A549 (cell line): ENCODE results near the gene PRKCE. TPM values are rescaled to one million over a fixed set of nuclear protein-coding genes. Genes with fewer than 3 reads are reported as not detected.

Experiments
- ATAC-seq, 2 experiments: fragments of 200-7000 bp in 1 of 2; fragments of >200 bp in 1 of 2; cut with Nextera tagmentation in 1 of 2; cut with Tn5 transposase in 1 of 2; 3 replicates each; pipeline versions ENCODE4 v1.8.0 to v1.9.1; 2018 to 2020; ENCODE audit warnings: mild to moderate bottlenecking in 1 of 2, moderate library complexity in 1 of 2
- CTCF ChIA-PET: fragments of 300-600 bp; sonication (Branson Sonifier 250); formaldehyde crosslinking; extraction: SDS; loops from one replicate; lab custom pipeline; 2021; ENCODE audit warnings: antibody characterized with exemption, inconsistent platforms; lab: Yijun Ruan, JAX
- POLR2A ChIA-PET: fragments of 350-600 bp; formaldehyde crosslinking; extraction: SDS; loops from one replicate; lab custom pipeline; 2021; ENCODE audit warnings: antibody characterized with exemption, inconsistent platforms; lab: Yijun Ruan, JAX
- DNase-seq, 2 experiments: peaks; one replicate each; pipeline versions ENCODE4 v3.0.0 to v3.0.0-alpha.2; 2011 to 2016; ENCODE audit warnings: low read depth in 1 of 2, low spot score in 1 of 2
- FAIRE-seq: peaks from 2 replicates; lab custom pipeline; 2011; peaks lifted over from hg19 to GRCh38; lab: Jason Lieb, UNC
- H3K27ac ChIP-seq, 2 experiments: fragments of >200 bp; sonication (Bioruptor Twin); formaldehyde crosslinking; 3 replicates each; pipeline ENCODE4 v1.5.1; 2016 to 2017
- H3K4me1 ChIP-seq: fragments of >200 bp; sonication (Bioruptor Twin); formaldehyde crosslinking; 3 replicates; pipeline ENCODE4 v1.6.1; 2016
- H3K4me2 ChIP-seq: fragments of >200 bp; sonication (Bioruptor Twin); formaldehyde crosslinking; 3 replicates; pipeline ENCODE4 v1.6.1; 2016
- H3K4me3 ChIP-seq: fragments of >200 bp; sonication (Bioruptor Twin); formaldehyde crosslinking; 3 replicates; pipeline ENCODE4 v1.5.1; 2016
- H3K9me3 ChIP-seq: fragments of >200 bp; sonication (Bioruptor Twin); formaldehyde crosslinking; 3 replicates; pipeline ENCODE4 v1.6.1; 2016
- E2F6 ChIP-seq: IDR thresholded peaks from 2 replicates; pipeline ENCODE4 v1.6.1; 2012; ENCODE audit warnings: low read depth, borderline replicate concordance
- EHF ChIP-seq: fragments of 250-450 bp; sonication (Bioruptor Pico); IDR thresholded peaks from 2 replicates; pipeline ENCODE4 v1.5.0; 2020; ENCODE audit warnings: mild to moderate bottlenecking
- EHMT2 ChIP-seq: fragments of 200-600 bp; sonication (generic); IDR thresholded peaks from 2 replicates; pipeline ENCODE4 v1.6.1; 2016; ENCODE audit warnings: antibody characterized with exemption, low read depth, mild to moderate bottlenecking, moderate library complexity
- ELK1 ChIP-seq: fragments of 150-350 bp; IDR thresholded peaks from 2 replicates; pipeline ENCODE4 v1.6.1; 2014; ENCODE audit warnings: low read depth, mild to moderate bottlenecking, low read length
- EP300 ChIP-seq, 2 experiments: fragments of >200 bp; sonication (Bioruptor Twin); formaldehyde crosslinking; IDR thresholded peaks; 2 replicates in 1 of 2; 3 replicates in 1 of 2; pipeline ENCODE4 v1.6.1; 2016 to 2017
- ESRRA ChIP-seq: fragments of 150-350 bp; IDR thresholded peaks from 2 replicates; pipeline ENCODE4 v1.6.1; 2014; ENCODE audit warnings: mild to moderate bottlenecking, low read length, borderline replicate concordance
- FOSB ChIP-seq: fragments of 250-450 bp; sonication (Bioruptor Pico); IDR thresholded peaks from 2 replicates; pipeline ENCODE4 v1.5.0; 2020; ENCODE audit warnings: mild to moderate bottlenecking, moderate library complexity
- FOXS1 ChIP-seq: fragments of 250-450 bp; sonication (Bioruptor Pico); IDR thresholded peaks from 2 replicates; pipeline ENCODE4 v1.5.0; 2020; ENCODE audit warnings: mild to moderate bottlenecking, moderate library complexity
- GATA3 ChIP-seq: IDR thresholded peaks from 2 replicates; pipeline ENCODE4 v1.6.1; 2012; ENCODE audit warnings: borderline replicate concordance
- HDAC2 ChIP-seq: fragments of 200-600 bp; sonication (generic); IDR thresholded peaks from 2 replicates; pipeline ENCODE4 v1.6.1; 2016
- HEYL ChIP-seq: fragments of 250-450 bp; sonication (Bioruptor Pico); IDR thresholded peaks from 2 replicates; pipeline ENCODE4 v1.8.0; 2021; ENCODE audit warnings: mild to moderate bottlenecking, moderate library complexity
- HMGXB4 ChIP-seq: fragments of 250-450 bp; sonication (Bioruptor Pico); IDR thresholded peaks from 2 replicates; pipeline ENCODE4 v1.5.0; 2021; ENCODE audit warnings: mild to moderate bottlenecking, moderate library complexity, borderline replicate concordance
- HOXA7 ChIP-seq: fragments of 250-450 bp; sonication (Bioruptor Pico); IDR thresholded peaks from 2 replicates; pipeline ENCODE4 v1.5.0; 2020; ENCODE audit warnings: mild to moderate bottlenecking, moderate library complexity
- HOXB13 ChIP-seq: fragments of 250-450 bp; sonication (Bioruptor Pico); IDR thresholded peaks from 2 replicates; pipeline ENCODE4 v1.5.0; 2020; ENCODE audit warnings: low read depth, mild to moderate bottlenecking, moderate library complexity
- JUN ChIP-seq, 2 experiments: fragments of >200 bp; sonication (Bioruptor Twin); formaldehyde crosslinking; IDR thresholded peaks; 2 replicates in 1 of 2; 3 replicates in 1 of 2; pipeline ENCODE4 v1.6.1; 2016 to 2017
- KDM5A ChIP-seq: fragments of 200-600 bp; sonication (generic); IDR thresholded peaks from 2 replicates; pipeline ENCODE4 v1.6.1; 2016; ENCODE audit warnings: antibody characterized with exemption, mild to moderate bottlenecking
- MAZ ChIP-seq: fragments of 150-350 bp; IDR thresholded peaks from 2 replicates; pipeline ENCODE4 v1.6.1; 2014; ENCODE audit warnings: antibody characterized with exemption, low read depth, low read length, borderline replicate concordance
- NPAS2 ChIP-seq: fragments of 250-450 bp; sonication (Bioruptor Pico); IDR thresholded peaks from 2 replicates; pipeline ENCODE4 v1.8.0; 2022; ENCODE audit warnings: mild to moderate bottlenecking, moderate library complexity, borderline replicate concordance
- NR3C1 ChIP-seq: fragments of >200 bp; sonication (Bioruptor Twin); formaldehyde crosslinking; IDR thresholded peaks from 3 replicates; pipeline ENCODE4 v1.6.1; 2017
- PBX3 ChIP-seq: IDR thresholded peaks from 2 replicates; pipeline ENCODE4 v1.6.1; 2012
- POLR2AphosphoS2 ChIP-seq: conservative IDR thresholded peaks from 2 replicates; pipeline ENCODE4 v1.6.1; 2012; ENCODE audit warnings: low read length, improper control_type of control experiment, inconsistent platforms
- RARB ChIP-seq: fragments of 250-450 bp; sonication (Bioruptor Pico); IDR thresholded peaks from 2 replicates; pipeline ENCODE4 v1.8.0; 2021; ENCODE audit warnings: mild to moderate bottlenecking, moderate library complexity
- REST ChIP-seq: fragments of 200-600 bp; sonication (generic); IDR thresholded peaks from 2 replicates; pipeline ENCODE4 v1.6.1; 2016; ENCODE audit warnings: antibody characterized with exemption, mild to moderate bottlenecking, moderate library complexity
- SMC3 ChIP-seq: fragments of >200 bp; sonication (Bioruptor Twin); formaldehyde crosslinking; IDR thresholded peaks from 3 replicates; pipeline ENCODE4 v1.6.1; 2018; ENCODE audit warnings: inconsistent platforms
- SREBF2 ChIP-seq: fragments of 450-650 bp; IDR thresholded peaks from 2 replicates; pipeline ENCODE4 v1.6.1; 2014; ENCODE audit warnings: mild to moderate bottlenecking, moderate library complexity
- TFCP2L1 ChIP-seq: fragments of 250-450 bp; sonication (Bioruptor Pico); IDR thresholded peaks from 2 replicates; pipeline ENCODE4 v1.5.0; 2021; ENCODE audit warnings: mild to moderate bottlenecking
- TP53 ChIP-seq: fragments of 250-450 bp; sonication (Bioruptor Pico); IDR thresholded peaks from 2 replicates; pipeline ENCODE4 v1.5.0; 2021; ENCODE audit warnings: mild to moderate bottlenecking, moderate library complexity
- ZFP36 ChIP-seq: fragments of 450-650 bp; IDR thresholded peaks from 2 replicates; pipeline ENCODE4 v1.6.1; 2014; ENCODE audit warnings: borderline replicate concordance; ENCODE audit not compliant: partially characterized antibody
- ZNF302 ChIP-seq: fragments of 250-450 bp; sonication (Bioruptor Pico); IDR thresholded peaks from 2 replicates; pipeline ENCODE4 v1.9.0; 2021; ENCODE audit warnings: inconsistent platforms, mild to moderate bottlenecking, moderate library complexity
- ZSCAN20 ChIP-seq: fragments of 250-450 bp; sonication (Bioruptor Pico); IDR thresholded peaks from 2 replicates; pipeline ENCODE4 v1.8.0; 2022; ENCODE audit warnings: mild to moderate bottlenecking, moderate library complexity
- WGBS: methylation state at CpG from one replicate; pipeline ENCODE4 v1.1.6; 2017; ENCODE audit errors: missing lambda C conversion rate; 5-methylcytosine and 5-hydroxymethylcytosine counted together
- polyA plus RNA-seq, 4 experiments: library from polyadenylated mRNA; depleted of rRNA in 3 of 4; stranded (reverse); fragments of >200 nt; fragmentation: RNase III in 1 of 4; extraction: RNeasy Plus Mini Kit Qiagen cat#74134 plus additional on column Dnase treatment in 1 of 4; gene quantifications; 2 replicates in 3 of 4; 3 replicates in 1 of 4; pipeline ENCODE4 v1.2.3, GENCODE V29; 2011 to 2017

Gene PRKCE
- polyA plus RNA-seq, 2 of the 4 experiments (the other 2 are of a cell fraction) = 11.5 to 12.0 TPM

GRCh38 chr2:45871541-45871940 is 220.1 kb downstream of the PRKCE start:
- H3K4me3 ChIP-seq = no peak overlapping the region
- DNase-seq (no peak), FAIRE-seq (no peak), ATAC-seq (no peak)
- TF ChIP-seq JUN (IDR thresholded peaks at IDR 0.05) = no peak
- TF ChIP-seq GATA3 = no peak
- TF ChIP-seq HDAC2 = no peak
- no peak for TF ChIP-seq HMGXB4
- TF ChIP-seq HOXA7 = no peak
- TF ChIP-seq SREBF2 = no peak
- no peak for TF ChIP-seq PBX3
- TF ChIP-seq NPAS2 = no peak
- TF ChIP-seq FOXS1 (CRISPR knock-in tag) = no peak
- TF ChIP-seq EHF (CRISPR knock-in tag) = no peak
- no peak for TF ChIP-seq E2F6
- TF ChIP-seq POLR2AphosphoS2 = no peak
- TF ChIP-seq RARB (CRISPR knock-in tag) = no peak
- TF ChIP-seq KDM5A = no peak
- TF ChIP-seq EHMT2 = no peak
- no peak for TF ChIP-seq ELK1
- no peak for TF ChIP-seq ZFP36
- no peaks in the 10 kb centered on the region for H3K4me1 ChIP-seq
- no peak overlapping the region for H3K4me2 ChIP-seq
- POLR2A ChIA-PET = no interaction called here
- peaks cover 4% of the 10 kb centered on the region; the same call in 1 of the 3 replicates for H3K9me3 ChIP-seq
- H3K27ac ChIP-seq = no peak overlapping the region
- CTCF ChIA-PET = no interaction called here
- whole genome bisulfite sequencing = 83% methylated on average over 4 of the region's 4 CpGs

GRCh38 chr2:45872211-45872610 is 220.7 kb downstream of the PRKCE start:
- WGBS = 57% methylated on average over 5 of the region's 5 CpGs
- Histone ChIP-seq H3K27ac (no peak overlapping the region), H3K4me2 (no peak overlapping the region), H3K9me3 (peaks cover 10% of the 10 kb centered on the region; the same call in 1 of the 3 replicates), H3K4me1 (no peaks in the 10 kb centered on the region), H3K4me3 (no peak overlapping the region)
- CTCF ChIA-PET = interaction anchor here (1.2 kb wide), 1 partner anchor 10 kb away, joined by 4 read pairs; no protein-coding TSS in a partner anchor
- POLR2A ChIA-PET = no interaction called here
- peak in 1 of 2 experiments; percentile 7; a peak in 1 of 6 replicates for ATAC-seq
- DNase-seq = no peak
- FAIRE-seq = no peak
- TF ChIP-seq EP300 (IDR thresholded peaks at IDR 0.05) = no peak
- no peak for TF ChIP-seq ESRRA
- TF ChIP-seq KDM5A = no peak
- no peak for TF ChIP-seq MAZ
- no peak for TF ChIP-seq REST
- TF ChIP-seq ZNF302 = no peak
- TF ChIP-seq HEYL = no peak
- no peak for TF ChIP-seq ZSCAN20 (CRISPR knock-in tag)
- TF ChIP-seq HOXB13 (CRISPR knock-in tag) = no peak
- no peak for TF ChIP-seq TP53
- no peak for TF ChIP-seq POLR2AphosphoS2
- no peak for TF ChIP-seq HOXA7
- TF ChIP-seq NR3C1 = no peak
- no peak for TF ChIP-seq HMGXB4
- TF ChIP-seq SMC3 = no peak
- TF ChIP-seq TFCP2L1 (CRISPR knock-in tag) = no peak
- TF ChIP-seq FOSB = no peak
